ENCODE data around the gene FBXO34.

Gene FBXO34

DNA sequence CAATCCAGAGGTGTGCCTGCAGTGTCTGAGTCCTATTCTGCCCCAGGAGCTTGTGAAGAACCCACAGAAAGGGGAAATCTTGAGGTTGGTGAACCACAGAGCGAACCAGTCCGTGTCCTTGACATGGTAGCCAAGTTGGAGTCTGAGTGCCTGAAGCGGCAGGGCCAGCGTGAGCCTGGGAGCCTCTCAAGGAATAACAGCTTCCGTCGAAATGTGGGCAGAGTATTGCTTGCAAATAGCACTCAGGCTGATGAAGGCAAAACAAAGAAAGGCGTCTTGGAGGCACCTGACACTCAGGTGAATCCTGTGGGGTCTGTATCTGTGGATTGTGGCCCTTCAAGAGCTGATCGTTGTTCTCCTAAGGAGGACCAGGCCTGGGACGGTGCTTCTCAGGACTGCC lies 79.9 kb downstream of the FBXO34 start:
- TF ChIP-seq TCF12 (IDR thresholded peaks at IDR 0.05; ENCODE audit: low read depth) (no peak), EP300 (IDR thresholded peaks at IDR 0.05; ENCODE audit: borderline replicate concordance) (no peak), ZBTB7A (IDR thresholded peaks at IDR 0.05; ENCODE audit: low read depth) (no peak), YY1 (IDR thresholded peaks at IDR 0.05; ENCODE audit: low read depth) (no peak), CEBPB (IDR thresholded peaks at IDR 0.05) (no peak), TEAD4 (IDR thresholded peaks at IDR 0.05) (no peak)
- TF ChIP-seq, protein P1, sequence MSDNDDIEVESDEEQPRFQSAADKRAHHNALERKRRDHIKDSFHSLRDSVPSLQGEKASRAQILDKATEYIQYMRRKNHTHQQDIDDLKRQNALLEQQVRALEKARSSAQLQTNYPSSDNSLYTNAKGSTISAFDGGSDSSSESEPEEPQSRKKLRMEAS (IDR thresholded peaks at IDR 0.05), result no peak
- TF ChIP-seq, protein P2, sequence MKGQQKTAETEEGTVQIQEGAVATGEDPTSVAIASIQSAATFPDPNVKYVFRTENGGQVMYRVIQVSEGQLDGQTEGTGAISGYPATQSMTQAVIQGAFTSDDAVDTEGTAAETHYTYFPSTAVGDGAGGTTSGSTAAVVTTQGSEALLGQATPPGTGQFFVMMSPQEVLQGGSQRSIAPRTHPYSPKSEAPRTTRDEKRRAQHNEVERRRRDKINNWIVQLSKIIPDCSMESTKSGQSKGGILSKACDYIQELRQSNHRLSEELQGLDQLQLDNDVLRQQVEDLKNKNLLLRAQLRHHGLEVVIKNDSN (IDR thresholded peaks at IDR 0.05), result no peak

GRCh38 chr14:55352201-55352600 lies 81.0 kb downstream of the FBXO34 start:
- TF ChIP-seq TEAD4 (IDR thresholded peaks at IDR 0.05) (no peak), YY1 (IDR thresholded peaks at IDR 0.05; ENCODE audit: low read depth) (no peak), ZBTB7A (IDR thresholded peaks at IDR 0.05; ENCODE audit: low read depth) (no peak), CEBPB (IDR thresholded peaks at IDR 0.05) (no peak), REST (IDR thresholded peaks at IDR 0.05; ENCODE audit: low read depth) (no peak), RAD21 (IDR thresholded peaks at IDR 0.05; ENCODE audit: low read depth) (no peak), EP300 (IDR thresholded peaks at IDR 0.05; ENCODE audit: borderline replicate concordance) (no peak)
- TF ChIP-seq, protein P2 (IDR thresholded peaks at IDR 0.05), result no peak
- TF ChIP-seq, protein P1 (IDR thresholded peaks at IDR 0.05), result no peak

DNA sequence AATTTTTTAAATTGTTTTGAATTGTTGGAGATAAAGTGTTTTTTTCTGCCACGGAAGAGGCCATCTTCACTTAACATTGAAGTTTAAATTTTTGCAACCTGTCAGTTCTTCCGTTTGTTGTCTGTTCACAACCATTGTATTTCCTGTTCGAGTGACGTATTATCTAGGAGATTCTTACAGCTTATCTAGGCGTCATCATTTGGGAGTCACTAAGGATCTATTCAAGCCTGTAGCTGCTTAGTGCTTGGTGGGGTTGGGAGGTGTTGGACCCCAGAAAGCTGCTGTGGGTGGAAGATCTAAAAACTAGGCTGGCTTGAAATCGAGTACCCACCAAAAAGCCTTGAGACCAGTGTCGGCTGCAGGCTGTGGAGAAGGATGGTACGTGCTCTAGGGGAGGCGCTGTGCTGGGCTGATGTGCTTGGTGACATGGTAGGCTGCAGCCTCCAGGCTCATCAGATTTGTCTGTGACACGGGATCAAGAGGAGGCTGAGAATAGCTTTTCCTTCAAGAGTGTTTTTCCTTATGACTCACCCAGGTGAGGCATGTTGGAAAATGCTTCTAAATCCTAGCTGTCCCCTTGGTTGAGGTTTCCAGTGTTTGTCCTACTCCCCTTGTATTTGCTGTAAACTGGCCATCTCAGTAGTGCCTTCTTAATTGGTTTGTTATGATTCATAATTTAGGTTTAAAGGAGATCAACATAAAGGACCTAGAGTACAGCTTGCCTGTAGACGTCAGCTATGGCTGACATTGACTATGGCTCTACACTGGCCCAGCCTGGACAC lies 82.7 kb downstream of the FBXO34 start:
- no peak for TF ChIP-seq EP300 (IDR thresholded peaks at IDR 0.05; ENCODE audit: borderline replicate concordance)
- no peak for TF ChIP-seq YY1 (IDR thresholded peaks at IDR 0.05; ENCODE audit: low read depth)
- TF ChIP-seq TCF12 (IDR thresholded peaks at IDR 0.05; ENCODE audit: low read depth), result no peak
- TF ChIP-seq, protein P2 (IDR thresholded peaks at IDR 0.05), result no peak
- TF ChIP-seq, protein P1 (IDR thresholded peaks at IDR 0.05), result no peak
- no peak for TF ChIP-seq ZBTB7A (IDR thresholded peaks at IDR 0.05; ENCODE audit: low read depth)
- TF ChIP-seq FOXM1 (IDR thresholded peaks at IDR 0.05; ENCODE audit: borderline replicate concordance, low read depth), result no peak
- no peak for TF ChIP-seq TEAD4 (IDR thresholded peaks at IDR 0.05)
- no peak for TF ChIP-seq RAD21 (IDR thresholded peaks at IDR 0.05; ENCODE audit: low read depth)
- TF ChIP-seq EGR1 (IDR thresholded peaks at IDR 0.05), result no peak

GRCh38 chr14:55354500-55354899 lies 83.3 kb downstream of the FBXO34 start:
- TF ChIP-seq RAD21 (IDR thresholded peaks at IDR 0.05; ENCODE audit: low read depth) (peak; percentile 63), NFIC (IDR thresholded peaks at IDR 0.05) (no peak)

GRCh38 chr14:55355922-55356321 lies 84.7 kb downstream of the FBXO34 start:
- TF ChIP-seq CREB1 (IDR thresholded peaks at IDR 0.05; ENCODE audit: low read depth) (no peak), EGR1 (IDR thresholded peaks at IDR 0.05) (no peak)

GRCh38 chr14:55356913-55357312 lies 85.7 kb downstream of the FBXO34 start:
- TF ChIP-seq, protein P1 (IDR thresholded peaks at IDR 0.05), result no peak

DNA sequence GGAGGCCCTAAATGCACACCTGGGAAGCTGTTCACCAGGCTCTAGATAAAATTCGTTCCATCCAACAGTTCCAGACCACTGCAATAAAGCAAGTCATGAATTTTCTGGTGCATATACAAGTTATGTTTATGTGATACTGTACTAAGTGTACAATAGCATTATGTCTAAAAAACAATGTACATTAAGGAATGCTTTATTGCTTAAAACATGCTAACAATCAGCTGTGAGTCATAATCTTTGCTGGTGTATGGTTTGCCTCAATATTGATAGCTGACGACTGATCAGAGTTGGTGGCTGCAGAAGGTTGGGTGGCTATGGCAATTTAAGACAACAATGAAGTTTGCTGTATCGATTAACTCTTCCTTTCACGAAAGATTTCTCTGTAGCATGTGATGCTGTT lies 88.1 kb downstream of the FBXO34 start:
- no peak for TF ChIP-seq EGR1 (IDR thresholded peaks at IDR 0.05)
- TF ChIP-seq TAF1 (IDR thresholded peaks at IDR 0.05; ENCODE audit: low read depth), result no peak
- no peak for TF ChIP-seq EP300 (IDR thresholded peaks at IDR 0.05; ENCODE audit: borderline replicate concordance)
- no peak for TF ChIP-seq RAD21 (IDR thresholded peaks at IDR 0.05; ENCODE audit: low read depth)
- TF ChIP-seq CEBPB (IDR thresholded peaks at IDR 0.05), result no peak
- TF ChIP-seq CREB1 (IDR thresholded peaks at IDR 0.05; ENCODE audit: low read depth), result no peak
- no peak for TF ChIP-seq ZBTB7A (IDR thresholded peaks at IDR 0.05; ENCODE audit: low read depth)
- no peak for TF ChIP-seq FOXM1 (IDR thresholded peaks at IDR 0.05; ENCODE audit: borderline replicate concordance, low read depth)
- TF ChIP-seq, protein P2 (IDR thresholded peaks at IDR 0.05), result no peak
- no peak for TF ChIP-seq NFIC (IDR thresholded peaks at IDR 0.05)
- no peak for TF ChIP-seq REST (IDR thresholded peaks at IDR 0.05; ENCODE audit: low read depth)
- no peak for TF ChIP-seq YY1 (IDR thresholded peaks at IDR 0.05; ENCODE audit: low read depth)
- no peak for TF ChIP-seq TCF12 (IDR thresholded peaks at IDR 0.05; ENCODE audit: low read depth)

Data from Ishikawa (cell line).